ENCODE results near the gene MICAL2.

Gene MICAL2

GRCh38 chr11:12192794-12193514 is 82.6 kb downstream of the MICAL2 start:
- DNase-seq: no peak

- no peak for DNase-seq
Measured at GRCh38 chr11:12193515-12194336, 83.3 kb downstream of the MICAL2 start.

- no peak for DNase-seq
Measured at GRCh38 chr11:12195768-12196167, 85.4 kb downstream of the MICAL2 start.

- DNase-seq: no peak
Measured at GRCh38 chr11:12196308-12196707, 85.9 kb downstream of the MICAL2 start.

GRCh38 chr11:12196872-12197271 is 86.5 kb downstream of the MICAL2 start:
- DNase-seq: no peak

- no peak for DNase-seq
Measured at GRCh38 chr11:12198251-12199222, 88.1 kb downstream of the MICAL2 start.

GRCh38 chr11:12199231-12199948 is 89.0 kb downstream of the MICAL2 start:
- DNase-seq: no peak

GRCh38 chr11:12200279-12200990 is 90.0 kb downstream of the MICAL2 start:
- no peak for DNase-seq

- no peak for DNase-seq
Measured at GRCh38 chr11:12200991-12201985, 90.9 kb downstream of the MICAL2 start.

GRCh38 chr11:12202661-12203310 is 92.4 kb downstream of the MICAL2 start:
- no peak for DNase-seq

GRCh38 chr11:12204506-12204905 is 94.1 kb downstream of the MICAL2 start:
- DNase-seq: no peak

GRCh38 chr11:12205330-12205729 is 94.9 kb downstream of the MICAL2 start:
- no peak for DNase-seq

- no peak for DNase-seq
Measured at GRCh38 chr11:12206529-12206928, 96.1 kb downstream of the MICAL2 start.

- DNase-seq: no peak
Measured at GRCh38 chr11:12207384-12208150, 97.2 kb downstream of the MICAL2 start.

- no peak for DNase-seq
Measured at GRCh38 chr11:12209096-12209495, 98.7 kb downstream of the MICAL2 start.

- no peak for DNase-seq
Measured at GRCh38 chr11:12210200-12210599, 99.8 kb downstream of the MICAL2 start.

GRCh38 chr11:12211331-12212065 is 101.1 kb downstream of the MICAL2 start:
- DNase-seq: no peak

GRCh38 chr11:12212174-12212820 is 101.9 kb downstream of the MICAL2 start:
- DNase-seq: no peak
